Keratinocyte (primary cell): ENCODE measurements around the gene DGKD. TPM values are rescaled to one million over a fixed set of nuclear protein-coding genes. Genes with fewer than 3 reads are reported as not detected.

ENCODE experiments used
- DNase-seq: peaks from one replicate; pipeline ENCODE4 v3.0.0-alpha.2; 2011; ENCODE audit warnings: low read depth, missing footprints, low spot score
- FAIRE-seq: peaks from 2 replicates; lab custom pipeline; 2011; peaks lifted over from hg19 to GRCh38; lab: Jason Lieb, UNC
- H2AFZ ChIP-seq: 2 replicates; pipeline ENCODE4 v1.6.0; 2012; ENCODE audit warnings: low read length, control low read depth, inconsistent platforms; ENCODE audit not compliant: control insufficient read depth
- H3K27ac ChIP-seq: 2 replicates; pipeline ENCODE4 v1.5.1; 2011; ENCODE audit warnings: low read length; ENCODE audit not compliant: control insufficient read depth, insufficient read depth
- H3K27me3 ChIP-seq: 3 replicates; pipeline ENCODE4 v1.6.0; 2011; ENCODE audit warnings: low read length; ENCODE audit not compliant: control insufficient read depth, insufficient read depth; ENCODE audit errors: extremely low read depth
- H3K36me3 ChIP-seq, 2 experiments: 2 replicates in 1 of 2; 3 replicates in 1 of 2; pipeline ENCODE4 v1.5.1; 2011; ENCODE audit warnings: low read length in 2 of 2, mild to moderate bottlenecking in 1 of 2; ENCODE audit not compliant: control insufficient read depth in 2 of 2, insufficient read depth in 2 of 2; ENCODE audit errors: extremely low read depth in 1 of 2
- H3K4me1 ChIP-seq: 3 replicates; pipeline ENCODE4 v1.5.1; 2011; ENCODE audit warnings: low read length; ENCODE audit not compliant: control insufficient read depth, insufficient read depth; ENCODE audit errors: extremely low read depth
- H3K4me2 ChIP-seq: 3 replicates; pipeline ENCODE4 v1.6.0; 2011; ENCODE audit warnings: low read depth, low read length; ENCODE audit not compliant: control insufficient read depth, insufficient read depth; ENCODE audit errors: extremely low read depth
- H3K4me3 ChIP-seq, 3 experiments: fragments of 200-600 bp in 1 of 3; sonication (generic) in 1 of 3; 2 replicates in 2 of 3; 3 replicates in 1 of 3; pipeline ENCODE4 v1.5.1; 2011 to 2016; ENCODE audit warnings: low read length in 3 of 3, mild to moderate bottlenecking in 3 of 3, control low read depth in 2 of 3, inconsistent platforms in 1 of 3, low read depth in 1 of 3, mixed read lengths in 1 of 3, mixed run types in 1 of 3, moderate library complexity in 1 of 3; ENCODE audit not compliant: control insufficient read depth in 2 of 3, insufficient read depth in 2 of 3; ENCODE audit errors: extremely low read depth in 1 of 3
- H3K79me2 ChIP-seq: 2 replicates; pipeline ENCODE4 v1.6.0; 2012; ENCODE audit warnings: low read length; ENCODE audit not compliant: control insufficient read depth, insufficient read depth
- H3K9ac ChIP-seq: 3 replicates; pipeline ENCODE4 v1.6.0; 2011; ENCODE audit warnings: low read length; ENCODE audit not compliant: control insufficient read depth, insufficient read depth; ENCODE audit errors: extremely low read depth
- H3K9me1 ChIP-seq: 3 replicates; pipeline ENCODE4 v1.6.0; 2011; ENCODE audit warnings: low read length; ENCODE audit not compliant: control insufficient read depth, insufficient read depth; ENCODE audit errors: extremely low read depth
- H3K9me3 ChIP-seq: 2 replicates; pipeline ENCODE4 v1.5.1; 2012; ENCODE audit warnings: low read depth, low read length; ENCODE audit not compliant: control insufficient read depth
- H4K20me1 ChIP-seq: 3 replicates; pipeline ENCODE4 v1.6.0; 2011; ENCODE audit warnings: low read length; ENCODE audit not compliant: control insufficient read depth, insufficient read depth; ENCODE audit errors: extremely low read depth
- CTCF ChIP-seq, 3 experiments: IDR thresholded peaks in 1 of 3; conservative IDR thresholded peaks in 1 of 3; optimal IDR thresholded peaks in 1 of 3; 2 replicates in 2 of 3; 3 replicates in 1 of 3; pipeline versions ENCODE3 to v1.5.1; 2011; ENCODE audit warnings: low read length in 3 of 3, mild to moderate bottlenecking in 3 of 3, moderate library complexity in 2 of 3, control low read depth in 1 of 3, inconsistent platforms in 1 of 3; ENCODE audit not compliant: insufficient read depth in 2 of 3; ENCODE audit errors: extremely low read depth in 1 of 3
- EZH2 ChIP-seq: IDR thresholded peaks from one replicate; pipeline ENCODE4 v1.6.1; 2012; ENCODE audit warnings: inconsistent platforms, mild to moderate bottlenecking, low read length, moderate library complexity
- dilution Hi-C: fragments of 300-500 bp; cut with MboI; formaldehyde crosslinking; loops from one replicate; pipeline ENCODE4 v1.7.0; 2020; ENCODE audit warnings: low sequenced_read_pairs; ENCODE audit not compliant: extremely low pct_ligation_motif_present
- polyA plus RNA-seq, 5 experiments: library from polyadenylated mRNA; depleted of rRNA in 3 of 5; stranded (reverse) in 3 of 5; stranded (forward) in 1 of 5; unstranded in 1 of 5; fragments of >200 nt; gene quantifications; 1 replicate in 1 of 5; 2 replicates in 3 of 5; 3 replicates in 1 of 5; pipeline versions ENCODE4 v1.2.1 to v1.2.3, GENCODE V29; 2011 to 2012; ENCODE audit warnings: missing spikeins in 2 of 5, low read depth in 1 of 5, low replicate concordance in 1 of 5

Gene DGKD
- polyA plus RNA-seq, 1 donor (not counting 4 experiments of a cell fraction or from before 2014, with no cell fraction given) = 6.1 TPM

- no peak for DNase-seq
- no peak overlapping the region for H3K4me3 ChIP-seq
- H3K79me2 ChIP-seq = no peaks in the 10 kb centered on the region
- no peaks in the 10 kb centered on the region for H4K20me1 ChIP-seq
- no peak overlapping the region for H2AFZ ChIP-seq
- no peak overlapping the region for H3K4me2 ChIP-seq
- H3K36me3 ChIP-seq = peaks cover 2 to 19% of the 10 kb centered on the region in 2 experiments
- no peaks in the 10 kb centered on the region for H3K4me1 ChIP-seq
- FAIRE-seq = no peak
- H3K9ac ChIP-seq = no peak overlapping the region
- no peak overlapping the region for H3K27ac ChIP-seq
- TF ChIP-seq EZH2 = no peak
- TF ChIP-seq CTCF (optimal IDR thresholded peaks at IDR 0.05 in 1 of 3, IDR thresholded peaks at IDR 0.05 in 1 of 3, conservative IDR thresholded peaks at IDR 0.05 in 1 of 3; ENCODE audit: extremely low read depth in 1 of 3, insufficient read depth in 2 of 3, low read length in 3 of 3) = no peak
- no peaks in the 10 kb centered on the region for H3K9me1 ChIP-seq
- H3K9me3 ChIP-seq = no peaks in the 10 kb centered on the region
- dilution Hi-C loops = no loop called here
- no peaks in the 10 kb centered on the region for H3K27me3 ChIP-seq
Measured at GRCh38 chr2:233446121-233446520, 91.8 kb downstream of the DGKD start.

GRCh38 chr2:233446606-233447305 lies 92.5 kb downstream of the DGKD start:
- Histone ChIP-seq H3K4me1 (no peaks in the 10 kb centered on the region), H3K27ac (no peak overlapping the region), H3K9ac (no peak overlapping the region), H3K9me1 (no peaks in the 10 kb centered on the region), H3K9me3 (no peaks in the 10 kb centered on the region), H3K4me2 (no peak overlapping the region), H2AFZ (no peak overlapping the region), H3K79me2 (no peaks in the 10 kb centered on the region), H3K4me3 (no peak overlapping the region), H3K36me3 (peaks cover 2 to 19% of the 10 kb centered on the region in 2 experiments), H3K27me3 (no peaks in the 10 kb centered on the region), H4K20me1 (no peaks in the 10 kb centered on the region)
- dilution Hi-C loops = no loop called here
- DNase-seq (no peak), FAIRE-seq (no peak)
- TF ChIP-seq CTCF (optimal IDR thresholded peaks at IDR 0.05 in 1 of 3, IDR thresholded peaks at IDR 0.05 in 1 of 3, conservative IDR thresholded peaks at IDR 0.05 in 1 of 3; ENCODE audit: extremely low read depth in 1 of 3, insufficient read depth in 2 of 3, low read length in 3 of 3) = no peak
